GM20000 (cell line): ENCODE results near the gene HJURP.

ENCODE experiments used
- DNase-seq: peaks from one replicate; pipeline ENCODE4 v3.0.0; 2012; ENCODE audit warnings: low spot score
- CTCF ChIP-seq: IDR thresholded peaks from 2 replicates; pipeline ENCODE4 v1.5.1; 2012; ENCODE audit warnings: mild to moderate bottlenecking, control low read depth; ENCODE audit errors: extremely low read depth, missing control alignments

The HJURP gene

GRCh38 chr2:233855345-233855744 lies 1.0 kb upstream of the HJURP start:
- no peak for TF ChIP-seq CTCF
- DNase-seq: no peak

DNA sequence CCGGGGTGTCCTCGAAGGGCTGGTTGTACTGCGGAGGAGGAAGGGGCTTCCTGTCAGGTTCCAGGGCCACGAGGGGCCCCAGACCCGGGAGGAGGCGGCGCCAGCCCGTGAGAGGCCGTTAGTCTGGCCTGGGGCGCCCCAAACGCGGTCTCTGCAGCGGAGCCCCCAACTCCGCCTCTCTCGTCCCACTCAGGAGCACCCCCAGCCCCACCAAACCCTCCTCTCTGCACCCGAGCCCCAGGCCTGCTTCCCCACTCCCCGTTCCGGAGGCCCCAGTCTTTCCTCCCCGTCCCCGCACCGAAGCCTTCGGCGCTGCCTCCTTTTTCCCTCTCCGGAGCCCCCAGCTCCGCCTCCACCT lies 473 bp downstream of the HJURP start:
- TF ChIP-seq CTCF: no peak
- DNase-seq: no peak

GRCh38 chr2:233853353-233853752 lies 982 bp downstream of the HJURP start:
- TF ChIP-seq CTCF: no peak

GRCh38 chr2:233852056-233852455 lies 2.3 kb downstream of the HJURP start:
- TF ChIP-seq CTCF: no peak
- no peak for DNase-seq

More at GRCh38 chr2:233853353-233853752, 982 bp downstream of the HJURP start:
- no peak for DNase-seq

DNA sequence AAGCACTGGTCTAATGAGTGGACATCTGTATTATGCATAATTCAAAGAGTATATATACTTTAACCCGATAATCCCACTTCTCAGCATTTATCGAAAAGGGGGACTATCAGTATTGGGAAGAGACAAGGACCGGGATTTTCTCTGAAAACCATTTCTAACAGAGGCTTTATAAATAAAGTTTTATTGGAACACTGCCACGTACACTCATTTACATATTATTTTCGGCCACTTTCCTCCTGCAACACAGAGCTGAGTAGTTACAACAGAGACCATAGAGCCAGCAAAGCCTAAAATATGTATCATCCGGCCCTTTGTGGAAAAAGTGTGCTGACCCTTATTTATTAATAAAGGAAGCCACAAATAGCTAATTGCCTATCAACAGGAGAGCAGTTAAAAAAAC lies 3.2 kb downstream of the HJURP start:
- no peak for TF ChIP-seq CTCF
- no peak for DNase-seq

DNA sequence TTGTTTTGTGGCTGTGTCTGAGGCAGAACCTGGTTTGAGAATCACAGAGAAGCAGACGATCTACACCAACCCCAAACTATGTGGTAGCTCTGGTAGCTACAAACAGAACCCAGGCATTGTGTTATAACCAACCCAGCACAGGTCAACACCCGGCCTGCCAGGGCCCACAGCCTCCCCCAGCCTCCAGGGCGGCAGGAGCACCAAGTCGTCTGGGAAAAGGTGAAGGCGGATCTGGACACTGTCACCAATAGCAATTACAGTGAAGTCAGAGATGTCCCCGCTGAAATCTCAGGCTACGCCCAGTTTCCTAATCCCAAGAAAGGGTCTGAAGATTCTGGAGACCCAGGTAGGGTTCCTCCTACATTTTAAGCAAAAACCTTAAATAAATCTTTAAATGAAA lies 3.6 kb downstream of the HJURP start:
- no peak for DNase-seq
- no peak for TF ChIP-seq CTCF

GRCh38 chr2:233849607-233850271 lies 4.6 kb downstream of the HJURP start:
- no peak for DNase-seq
- no peak for TF ChIP-seq CTCF

DNA sequence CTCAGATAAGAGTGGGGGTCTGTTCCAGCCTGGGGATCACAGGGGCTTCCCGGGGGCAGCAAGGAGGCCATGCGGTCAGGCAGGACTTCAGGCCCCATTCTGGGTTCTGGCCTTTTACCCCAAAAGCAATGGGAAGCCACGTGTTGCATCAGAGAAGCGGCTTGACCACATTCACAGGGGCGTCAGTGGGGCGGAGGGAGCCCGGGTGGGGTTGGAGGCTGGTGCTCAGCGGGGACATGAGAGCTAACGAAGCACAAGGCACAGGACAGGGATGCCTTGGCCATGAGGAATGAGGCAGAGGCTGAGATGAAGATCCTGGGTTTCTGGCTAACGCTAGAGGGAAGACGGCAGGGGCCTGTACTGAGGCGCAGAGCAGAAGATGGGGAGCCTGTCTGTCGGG lies 6.1 kb downstream of the HJURP start:
- no peak for TF ChIP-seq CTCF
- no peak for DNase-seq
